NCI-H2196 treated with DMSO at 0.1 percent for 48 hours (cell line): Measurements from ENCODE around the gene IL34.

Experiments
- DNase-seq: peaks from one replicate; lab custom pipeline; 2025; ENCODE audit not compliant: unreplicated experiment; lab: John Stamatoyannopoulos, UW

IL34 gene

GRCh38 chr16:70687671-70688245, 41.4 kb downstream of the IL34 start:
- no peak for DNase-seq

GRCh38 chr16:70688246-70688742, 41.9 kb downstream of the IL34 start:
- DNase-seq, result no peak

GRCh38 chr16:70689035-70689969, 42.9 kb downstream of the IL34 start:
- no peak for DNase-seq

GRCh38 chr16:70689970-70690891, 43.9 kb downstream of the IL34 start:
- no peak for DNase-seq

GRCh38 chr16:70691223-70692129, 45.1 kb downstream of the IL34 start:
- DNase-seq, result no peak

- no peak for DNase-seq
These were observed 45.9 kb downstream of the IL34 start for GRCh38 chr16:70692130-70692872.

- DNase-seq, result no peak
These were observed 46.7 kb downstream of the IL34 start for GRCh38 chr16:70692873-70693671.

- DNase-seq, result no peak
These were observed 47.9 kb downstream of the IL34 start for GRCh38 chr16:70694088-70694867.

- DNase-seq, result no peak
These were observed 48.5 kb downstream of the IL34 start for GRCh38 chr16:70694868-70695218.

- DNase-seq, result peak; percentile 62
These were observed 49.1 kb downstream of the IL34 start for GRCh38 chr16:70695331-70696070.

- no peak for DNase-seq
These were observed 50.0 kb downstream of the IL34 start for GRCh38 chr16:70696355-70696754.

- no peak for DNase-seq
These were observed 50.7 kb downstream of the IL34 start for GRCh38 chr16:70696952-70697593.

- DNase-seq, result no peak
These were observed 51.3 kb downstream of the IL34 start for GRCh38 chr16:70697594-70698170.

- no peak for DNase-seq
These were observed 52.5 kb downstream of the IL34 start for GRCh38 chr16:70698901-70699300.

GRCh38 chr16:70699696-70700095, 53.3 kb downstream of the IL34 start:
- DNase-seq, result no peak
